PFSK-1 (cell line): ENCODE data around the gene LAMC1.

ENCODE experiments used
- POLR2AphosphoS5 ChIP-seq: IDR thresholded peaks from 2 replicates; pipeline ENCODE4 v1.6.1; 2012; ENCODE audit warnings: low read depth, mild to moderate bottlenecking, control low read depth, low read length, moderate library complexity
- REST ChIP-seq, 2 experiments: IDR thresholded peaks; 2 replicates each; pipeline versions ENCODE4 v1.6.1 to v1.8.0; 2011 to 2012; ENCODE audit warnings: low read depth in 2 of 2, low read length in 2 of 2, control low read depth in 1 of 2, inconsistent platforms in 1 of 2, mild to moderate bottlenecking in 1 of 2, moderate library complexity in 1 of 2; ENCODE audit not compliant: insufficient read depth in 1 of 2
- TAF1 ChIP-seq: IDR thresholded peaks from 2 replicates; pipeline ENCODE4 v1.6.1; 2012; ENCODE audit warnings: low read length, control low read depth, borderline replicate concordance; ENCODE audit not compliant: insufficient read depth

GRCh38 chr1:183065168-183065706, 42.0 kb downstream of the LAMC1 start:
- TF ChIP-seq POLR2AphosphoS5 (no peak), REST (IDR thresholded peaks at IDR 0.05; ENCODE audit: insufficient read depth in 1 of 2, low read depth in 2 of 2, low read length in 2 of 2) (no peak), TAF1 (no peak)
